ENCODE measurements around the gene C12orf50.

DNA sequence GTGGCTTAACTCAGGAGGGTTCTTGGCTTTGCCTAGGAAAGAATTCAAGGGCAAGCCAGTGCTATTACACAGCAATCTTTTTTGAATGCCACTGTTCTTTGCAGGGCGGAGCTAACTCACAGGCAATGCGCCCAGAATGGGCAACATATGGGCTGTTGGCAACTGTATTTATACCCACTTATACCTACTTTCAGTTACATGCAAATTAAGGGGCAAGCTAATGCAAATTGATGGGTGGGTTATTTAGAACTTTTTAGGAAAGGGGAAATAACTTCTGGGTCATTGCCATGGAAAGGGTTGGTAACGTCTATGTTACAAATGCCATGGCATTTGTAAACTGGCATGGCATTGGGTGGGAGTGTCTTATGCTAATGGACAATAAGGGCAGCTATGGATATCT is 85.4 kb downstream of the C12orf50 start:
- no peak for TF ChIP-seq SIN3A (IDR thresholded peaks at IDR 0.05; ENCODE audit: borderline replicate concordance, insufficient read depth, low read length)
- no peak for TF ChIP-seq TAF1 (IDR thresholded peaks at IDR 0.05; ENCODE audit: borderline replicate concordance, insufficient read depth, low read length)
- no peak for TF ChIP-seq POLR2AphosphoS5 (IDR thresholded peaks at IDR 0.05; ENCODE audit: low read depth, low read length)
- TF ChIP-seq, protein P1, sequence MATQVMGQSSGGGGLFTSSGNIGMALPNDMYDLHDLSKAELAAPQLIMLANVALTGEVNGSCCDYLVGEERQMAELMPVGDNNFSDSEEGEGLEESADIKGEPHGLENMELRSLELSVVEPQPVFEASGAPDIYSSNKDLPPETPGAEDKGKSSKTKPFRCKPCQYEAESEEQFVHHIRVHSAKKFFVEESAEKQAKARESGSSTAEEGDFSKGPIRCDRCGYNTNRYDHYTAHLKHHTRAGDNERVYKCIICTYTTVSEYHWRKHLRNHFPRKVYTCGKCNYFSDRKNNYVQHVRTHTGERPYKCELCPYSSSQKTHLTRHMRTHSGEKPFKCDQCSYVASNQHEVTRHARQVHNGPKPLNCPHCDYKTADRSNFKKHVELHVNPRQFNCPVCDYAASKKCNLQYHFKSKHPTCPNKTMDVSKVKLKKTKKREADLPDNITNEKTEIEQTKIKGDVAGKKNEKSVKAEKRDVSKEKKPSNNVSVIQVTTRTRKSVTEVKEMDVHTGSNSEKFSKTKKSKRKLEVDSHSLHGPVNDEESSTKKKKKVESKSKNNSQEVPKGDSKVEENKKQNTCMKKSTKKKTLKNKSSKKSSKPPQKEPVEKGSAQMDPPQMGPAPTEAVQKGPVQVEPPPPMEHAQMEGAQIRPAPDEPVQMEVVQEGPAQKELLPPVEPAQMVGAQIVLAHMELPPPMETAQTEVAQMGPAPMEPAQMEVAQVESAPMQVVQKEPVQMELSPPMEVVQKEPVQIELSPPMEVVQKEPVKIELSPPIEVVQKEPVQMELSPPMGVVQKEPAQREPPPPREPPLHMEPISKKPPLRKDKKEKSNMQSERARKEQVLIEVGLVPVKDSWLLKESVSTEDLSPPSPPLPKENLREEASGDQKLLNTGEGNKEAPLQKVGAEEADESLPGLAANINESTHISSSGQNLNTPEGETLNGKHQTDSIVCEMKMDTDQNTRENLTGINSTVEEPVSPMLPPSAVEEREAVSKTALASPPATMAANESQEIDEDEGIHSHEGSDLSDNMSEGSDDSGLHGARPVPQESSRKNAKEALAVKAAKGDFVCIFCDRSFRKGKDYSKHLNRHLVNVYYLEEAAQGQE (IDR thresholded peaks at IDR 0.05; ENCODE audit: insufficient read depth in 1 of 2, low read depth in 2 of 2, low read length in 2 of 2): no peak
- TF ChIP-seq FOXP2 (optimal IDR thresholded peaks at IDR 0.05; ENCODE audit: borderline replicate concordance, extremely low read depth, extremely low read length, insufficient read depth): no peak
